ENCODE data around the gene PCDHGB4.
A peak's percentile ranks its signal among the peaks of the same experiment; 100 is the strongest.
"Not testable (repeated sequence)": the region's sequence is repeated elsewhere in the genome, so short reads cannot be mapped to it uniquely, and the experiment has no call there.

The PCDHGB4 gene

GRCh38 chr5:141397756-141398551, 10.5 kb downstream of the PCDHGB4 start, which contains the start of gene PCDHGB5:
PCDHGB5 (plus strand) TSS chr5:141397947; CDS start chr5:141398128, 181 bp downstream.
- DNase-seq (ENCODE audit: extremely low read depth in 1 of 2, low read depth in 1 of 2): not testable (repeated sequence)

GRCh38 chr5:141398608-141399007, 11.1 kb downstream of the PCDHGB4 start:
- no peak for DNase-seq (ENCODE audit: extremely low read depth in 1 of 2, low read depth in 1 of 2)

- no peak for DNase-seq (ENCODE audit: extremely low read depth in 1 of 2, low read depth in 1 of 2)
These were observed 12.2 kb downstream of the PCDHGB4 start for GRCh38 chr5:141399555-141400258.

- no peak for DNase-seq (ENCODE audit: extremely low read depth in 1 of 2, low read depth in 1 of 2)
These were observed 15.2 kb downstream of the PCDHGB4 start, which contains the start of gene PCDHGA9 for GRCh38 chr5:141402553-141403243. PCDHGA9 (plus strand) TSS chr5:141402778; CDS start chr5:141402953, 175 bp downstream.

GRCh38 chr5:141403387-141403786, 15.9 kb downstream of the PCDHGB4 start:
- DNase-seq (ENCODE audit: extremely low read depth in 1 of 2, low read depth in 1 of 2): no peak

GRCh38 chr5:141407790-141408505, 20.4 kb downstream of the PCDHGB4 start, which contains the start of gene PCDHGB6:
PCDHGB6 (plus strand) TSS chr5:141408021; CDS start chr5:141408203, 182 bp downstream.
- not testable (repeated sequence) for DNase-seq (ENCODE audit: extremely low read depth in 1 of 2, low read depth in 1 of 2)

GRCh38 chr5:141409598-141410306, 22.3 kb downstream of the PCDHGB4 start:
- no peak for DNase-seq (ENCODE audit: extremely low read depth in 1 of 2, low read depth in 1 of 2)

GRCh38 chr5:141411575-141411974, 24.1 kb downstream of the PCDHGB4 start:
- DNase-seq (ENCODE audit: extremely low read depth in 1 of 2, low read depth in 1 of 2): no peak

GRCh38 chr5:141412854-141413539, 25.5 kb downstream of the PCDHGB4 start, which contains the start of gene PCDHGA10:
PCDHGA10 (plus strand) TSS chr5:141412987; CDS start chr5:141413176, 189 bp downstream.
- DNase-seq (ENCODE audit: extremely low read depth in 1 of 2, low read depth in 1 of 2): peak in 1 of 2 donors; percentile 25

GRCh38 chr5:141413540-141414069, 26.1 kb downstream of the PCDHGB4 start:
- DNase-seq (ENCODE audit: extremely low read depth in 1 of 2, low read depth in 1 of 2): no peak

GRCh38 chr5:141414548-141415274, 27.2 kb downstream of the PCDHGB4 start:
- DNase-seq (ENCODE audit: extremely low read depth in 1 of 2, low read depth in 1 of 2): not testable (repeated sequence)

- not testable (repeated sequence) for DNase-seq (ENCODE audit: extremely low read depth in 1 of 2, low read depth in 1 of 2)
These were observed 27.7 kb downstream of the PCDHGB4 start for GRCh38 chr5:141415275-141415618.

- DNase-seq (ENCODE audit: extremely low read depth in 1 of 2, low read depth in 1 of 2): peak in 1 of 2 donors; percentile 34
These were observed 30.1 kb downstream of the PCDHGB4 start, which contains the start of gene PCDHGB7 for GRCh38 chr5:141417494-141418172. PCDHGB7 (plus strand) TSS chr5:141417677; CDS start chr5:141417860, 183 bp downstream.

GRCh38 chr5:141419074-141419880, 31.8 kb downstream of the PCDHGB4 start:
- no peak for DNase-seq (ENCODE audit: extremely low read depth in 1 of 2, low read depth in 1 of 2)

GRCh38 chr5:141420855-141421488, 33.5 kb downstream of the PCDHGB4 start, which contains the start of gene PCDHGA11:
PCDHGA11 (plus strand) TSS chr5:141421051; CDS start chr5:141421228, 177 bp downstream.
- DNase-seq (ENCODE audit: extremely low read depth in 1 of 2, low read depth in 1 of 2): peak in 1 of 2 donors; percentile 20

- no peak for DNase-seq (ENCODE audit: extremely low read depth in 1 of 2, low read depth in 1 of 2)
These were observed 34.0 kb downstream of the PCDHGB4 start for GRCh38 chr5:141421489-141421855.
